GM18511 (cell line): Measurements from ENCODE around the gene S100A6.

Experiments
- ATAC-seq: cut with Tn5 transposase; IDR thresholded peaks from one replicate; pipeline ENCODE4 v1.9.1; 2021; ENCODE audit warnings: mild to moderate bottlenecking, moderate library complexity; ENCODE audit not compliant: unreplicated experiment

S100A6 gene

GRCh38 chr1:153546796-153547559 lies 11.2 kb upstream of the S100A6 start:
- no peak for ATAC-seq

GRCh38 chr1:153546371-153546770 lies 10.6 kb upstream of the S100A6 start:
- ATAC-seq = no peak

DNA sequence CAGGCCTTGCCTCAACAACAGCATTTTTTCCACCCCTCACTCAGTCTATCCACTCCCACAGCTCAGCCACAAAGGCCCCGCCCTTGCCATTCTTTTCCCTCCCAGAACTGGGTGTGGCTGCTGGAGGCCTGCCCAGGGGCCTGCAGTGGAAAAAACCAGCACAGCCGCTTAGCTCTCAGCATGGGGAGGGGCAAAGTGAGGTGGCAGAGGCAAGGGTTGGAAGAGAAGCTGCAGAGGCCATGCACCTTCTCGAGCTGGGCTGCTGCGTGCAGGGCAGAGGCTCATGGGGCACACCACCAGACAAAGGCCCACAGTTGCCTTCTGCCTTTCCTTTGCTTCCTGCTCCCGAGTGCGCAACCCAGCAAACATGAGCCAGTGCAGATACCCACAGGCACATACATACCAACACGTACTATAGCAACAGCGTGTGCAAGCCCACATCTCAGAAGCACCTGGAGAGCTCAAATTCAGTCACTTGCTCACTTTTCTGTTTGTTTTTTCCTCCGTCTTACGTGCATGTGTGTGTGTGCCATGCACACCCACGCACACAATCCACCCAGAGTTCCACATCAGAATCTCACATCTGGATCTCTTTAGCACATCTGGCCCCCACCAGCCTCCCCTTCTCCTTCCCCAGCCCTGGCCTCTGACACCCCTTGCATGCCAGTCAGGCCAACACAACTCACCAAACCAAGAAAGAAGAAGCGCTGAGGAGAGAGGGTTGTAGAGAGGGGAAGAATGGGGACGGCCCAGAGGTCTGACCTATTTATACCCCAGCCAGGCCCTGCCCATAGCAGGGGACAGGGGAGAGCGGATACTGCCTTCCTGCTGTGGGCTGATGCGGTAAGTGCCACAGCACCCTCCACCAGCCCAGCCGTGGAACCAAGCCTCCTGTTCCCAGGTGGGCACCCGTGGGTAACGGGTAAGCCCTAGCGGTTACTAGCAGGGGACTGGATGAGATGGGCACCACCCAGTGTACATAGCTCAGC lies 9.6 kb upstream of the S100A6 start, which contains the start of gene S100A4:
TSS of gene S100A4 (minus strand) at position 740 of the 989 bp plus-strand sequence. CDS start 1,012 bp downstream, outside the sequence.
- peak; percentile 74 for ATAC-seq

DNA sequence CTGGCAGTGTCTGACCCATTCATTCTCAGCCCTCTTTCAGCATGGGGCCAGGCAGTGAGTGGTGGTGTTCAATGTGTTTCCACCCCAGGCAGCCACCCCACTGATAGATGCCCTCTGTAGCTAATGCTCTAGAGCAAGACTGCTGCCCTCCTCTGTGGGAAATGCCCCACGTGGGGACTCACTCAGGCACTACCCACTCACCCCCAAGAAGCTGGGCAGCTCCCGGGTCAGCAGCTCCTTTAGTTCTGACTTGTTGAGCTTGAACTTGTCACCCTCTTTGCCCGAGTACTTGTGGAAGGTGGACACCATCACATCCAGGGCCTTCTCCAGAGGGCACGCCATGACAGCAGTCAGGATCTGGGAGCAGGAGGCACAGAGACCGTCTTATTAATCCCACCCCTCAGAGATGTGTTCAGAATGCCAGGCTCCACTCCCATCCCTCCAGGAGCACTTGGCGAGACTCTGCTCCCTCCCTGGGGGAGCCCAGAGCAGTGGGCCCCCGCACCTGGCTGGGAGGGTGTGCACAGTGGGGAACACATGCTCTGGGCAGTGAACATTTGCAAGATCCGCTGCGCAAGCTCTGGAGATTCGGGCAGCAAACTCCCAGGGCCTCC lies 8.8 kb upstream of the S100A6 start:
- peak; percentile 14 for ATAC-seq

DNA sequence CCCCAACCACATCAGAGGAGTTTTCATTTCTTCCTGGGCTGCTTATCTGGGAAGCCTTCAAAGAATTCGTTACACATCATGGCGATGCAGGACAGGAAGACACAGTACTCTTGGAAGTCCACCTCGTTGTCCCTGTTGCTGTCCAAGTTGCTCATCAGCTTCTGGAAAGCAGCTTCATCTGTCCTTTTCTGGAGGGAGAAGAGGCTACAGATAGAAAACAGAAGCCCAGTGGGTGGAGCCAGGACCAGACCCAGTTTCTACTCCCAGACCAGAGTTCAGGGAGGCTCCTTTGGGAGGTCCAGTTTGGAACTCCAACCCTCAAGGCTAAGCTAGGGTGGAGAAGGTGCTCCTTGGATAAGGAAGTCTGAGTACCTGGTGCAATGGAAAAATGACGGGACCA lies 7.9 kb upstream of the S100A6 start:
- ATAC-seq = no peak

- no peak for ATAC-seq
These were observed 7.3 kb upstream of the S100A6 start for GRCh38 chr1:153542956-153543711.

DNA sequence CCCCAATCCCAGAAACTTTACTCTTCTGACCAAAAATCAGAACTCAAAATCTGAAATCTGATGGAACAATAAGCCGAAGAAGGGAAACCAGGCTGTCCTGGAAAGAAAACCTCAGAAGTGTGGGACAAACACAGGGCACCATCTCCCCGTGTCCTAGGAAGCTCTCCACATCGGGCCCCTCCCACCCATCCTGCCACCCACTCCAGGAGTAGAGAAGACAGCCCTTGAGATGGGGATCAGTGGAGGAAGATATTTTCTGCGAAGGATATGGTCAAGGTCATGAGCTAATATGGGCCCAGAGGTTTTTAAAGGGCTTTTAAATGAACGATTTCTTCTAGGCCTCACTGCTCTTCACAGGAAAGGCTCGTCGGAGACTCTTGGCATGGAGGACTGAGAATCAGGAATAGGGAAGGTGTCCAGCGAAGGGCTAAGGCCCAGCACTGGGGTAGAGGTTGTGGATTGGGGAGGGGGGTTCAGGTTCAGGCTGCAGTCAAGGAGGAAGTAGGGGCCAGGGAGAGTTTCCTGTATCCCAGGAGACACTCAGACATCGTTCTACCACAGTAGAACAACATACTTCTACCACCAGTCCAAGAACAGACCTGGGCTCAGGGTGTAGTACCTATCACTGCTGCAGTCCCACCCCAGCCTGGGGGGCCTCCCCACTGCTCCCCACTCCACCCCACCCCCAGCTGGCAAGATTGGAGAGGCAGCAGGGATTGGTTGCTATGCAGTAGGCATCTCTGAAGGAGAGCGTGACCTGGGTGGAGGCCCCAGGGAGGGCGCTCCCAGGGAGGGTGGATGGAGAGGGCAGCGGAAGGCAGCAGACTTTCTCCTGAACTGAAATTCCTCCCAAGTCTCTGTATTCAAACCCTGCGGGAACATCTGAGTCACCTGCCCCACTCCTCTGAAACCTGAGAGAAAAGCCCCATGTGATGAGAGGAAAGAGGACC lies 6.1 kb upstream of the S100A6 start:
- no peak for ATAC-seq

DNA sequence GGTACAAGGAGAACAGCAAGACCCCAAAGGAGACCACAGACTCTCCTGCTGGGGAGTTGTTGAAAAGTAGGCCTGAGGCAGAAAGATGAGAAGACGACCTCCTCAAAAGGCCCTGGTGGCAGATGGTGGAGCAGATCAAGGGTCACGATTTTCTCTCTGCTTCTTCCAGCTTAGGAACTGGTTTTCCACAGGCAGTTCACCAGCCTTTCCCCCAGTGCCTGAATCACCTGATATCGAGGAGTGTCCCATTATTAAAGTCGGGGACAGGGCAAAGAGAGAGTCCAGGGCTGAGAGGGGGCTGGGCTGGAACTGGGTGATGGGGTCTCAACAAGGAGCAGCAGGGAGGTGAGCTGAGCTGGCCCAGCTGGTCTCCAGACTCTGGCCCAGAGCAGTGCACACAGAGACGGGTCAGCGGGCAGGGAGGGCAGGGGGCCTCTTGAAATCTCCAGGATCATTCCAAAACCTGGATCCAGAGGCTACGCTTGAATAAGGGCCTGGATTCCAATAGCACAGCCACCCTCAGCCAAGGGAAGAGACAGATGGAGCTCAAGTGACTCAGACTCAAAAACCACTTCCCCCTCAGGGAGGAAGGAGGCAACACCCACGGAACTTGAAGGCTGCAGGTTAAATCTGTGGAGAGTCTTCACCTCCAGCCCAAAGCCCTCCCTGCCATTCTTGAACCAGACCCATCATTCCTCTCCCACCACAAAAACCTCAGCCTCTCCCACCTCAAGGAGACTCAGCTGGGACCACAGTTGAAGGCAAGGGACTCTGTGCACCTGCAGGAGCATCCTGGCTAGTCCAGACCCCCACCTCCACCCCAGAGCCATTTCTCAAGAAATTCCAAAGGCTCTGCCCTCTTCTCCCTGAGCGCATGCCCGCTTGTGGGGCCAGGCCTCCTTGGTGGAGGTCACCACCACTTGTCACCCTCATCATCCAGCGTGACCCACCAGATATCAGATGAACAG lies 4.9 kb upstream of the S100A6 start, which contains the start of gene S100A5:
TSS of gene S100A5 (minus strand) at position 541 of the 968 bp plus-strand sequence. CDS start 743 bp downstream, outside the sequence.
- no peak for ATAC-seq

DNA sequence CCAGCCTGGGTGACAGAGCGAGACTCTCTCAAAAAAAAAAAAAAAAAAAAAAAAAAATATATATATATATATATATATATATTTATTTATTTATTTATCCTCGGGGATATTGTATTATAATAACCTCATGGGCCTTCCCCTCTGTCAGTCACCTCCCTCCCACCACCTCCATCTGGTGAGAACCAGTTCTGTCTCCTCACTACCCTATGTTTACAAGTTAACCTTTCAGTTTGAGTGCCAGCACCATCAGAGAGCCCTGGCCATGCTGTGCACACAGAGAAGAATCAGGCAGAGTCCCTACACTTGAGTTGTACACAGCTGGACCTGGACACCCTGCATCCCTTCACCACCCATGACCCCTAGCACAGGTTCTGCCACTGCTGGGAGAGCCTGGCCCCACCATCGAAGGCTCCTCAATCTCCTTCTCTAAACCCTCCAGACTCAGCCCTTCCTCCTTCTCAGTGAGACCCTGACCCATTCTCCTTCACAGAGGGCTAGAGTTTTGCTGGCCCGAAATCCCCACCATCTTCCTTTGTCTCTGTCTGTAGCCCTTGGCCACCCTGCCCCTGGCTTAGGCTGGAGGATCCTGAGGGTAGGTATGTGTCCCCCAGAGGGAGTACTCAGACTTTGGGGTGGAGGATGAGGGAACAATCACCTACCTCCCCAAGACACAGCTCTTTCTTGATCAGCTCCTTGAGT lies 3.8 kb upstream of the S100A6 start:
- no peak for ATAC-seq

GRCh38 chr1:153538315-153538821 lies 2.6 kb upstream of the S100A6 start:
- ATAC-seq = no peak

- ATAC-seq = no peak
These were observed 1.6 kb upstream of the S100A6 start for GRCh38 chr1:153537376-153537730.

DNA sequence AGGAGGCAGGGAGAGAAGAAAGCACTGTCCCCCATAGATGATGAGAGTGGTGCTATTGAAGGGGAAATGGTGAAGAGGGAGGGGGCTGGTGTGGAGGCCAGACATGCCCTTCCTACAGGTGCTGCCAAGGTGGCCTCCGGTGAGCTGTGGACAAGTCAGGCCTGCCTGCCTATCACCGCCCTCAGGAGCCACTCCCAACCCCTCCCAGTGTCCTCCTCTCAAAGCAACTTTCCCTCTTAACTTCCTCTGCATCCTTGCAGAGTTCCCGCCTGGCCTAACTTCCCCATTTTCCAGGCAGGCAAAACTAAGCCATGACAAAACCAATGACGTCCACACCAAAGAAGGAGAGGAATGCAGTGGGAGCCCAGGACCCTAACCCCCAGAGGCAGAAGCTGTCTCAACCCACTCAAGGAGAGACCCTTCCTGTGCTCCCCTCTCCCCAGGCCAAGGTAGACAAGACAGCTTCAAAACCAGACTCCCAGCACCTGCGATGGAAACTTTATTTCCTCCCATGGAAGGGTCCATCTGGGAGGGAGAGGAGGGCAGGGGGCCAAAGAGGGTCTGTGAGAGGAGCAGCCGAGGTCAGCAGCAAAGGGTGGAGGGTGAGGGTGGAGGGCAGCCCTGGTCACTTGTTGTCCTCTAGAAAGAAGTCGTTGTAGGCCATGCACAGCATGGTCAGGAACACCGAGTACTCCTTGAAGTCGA lies 1.0 kb upstream of the S100A6 start:
- no peak for ATAC-seq

GRCh38 chr1:153536012-153536670 lies 350 bp upstream of the S100A6 start:
- ATAC-seq = peak; percentile 62

- ATAC-seq = no peak
These were observed 908 bp downstream of the S100A6 start for GRCh38 chr1:153534925-153535241.

DNA sequence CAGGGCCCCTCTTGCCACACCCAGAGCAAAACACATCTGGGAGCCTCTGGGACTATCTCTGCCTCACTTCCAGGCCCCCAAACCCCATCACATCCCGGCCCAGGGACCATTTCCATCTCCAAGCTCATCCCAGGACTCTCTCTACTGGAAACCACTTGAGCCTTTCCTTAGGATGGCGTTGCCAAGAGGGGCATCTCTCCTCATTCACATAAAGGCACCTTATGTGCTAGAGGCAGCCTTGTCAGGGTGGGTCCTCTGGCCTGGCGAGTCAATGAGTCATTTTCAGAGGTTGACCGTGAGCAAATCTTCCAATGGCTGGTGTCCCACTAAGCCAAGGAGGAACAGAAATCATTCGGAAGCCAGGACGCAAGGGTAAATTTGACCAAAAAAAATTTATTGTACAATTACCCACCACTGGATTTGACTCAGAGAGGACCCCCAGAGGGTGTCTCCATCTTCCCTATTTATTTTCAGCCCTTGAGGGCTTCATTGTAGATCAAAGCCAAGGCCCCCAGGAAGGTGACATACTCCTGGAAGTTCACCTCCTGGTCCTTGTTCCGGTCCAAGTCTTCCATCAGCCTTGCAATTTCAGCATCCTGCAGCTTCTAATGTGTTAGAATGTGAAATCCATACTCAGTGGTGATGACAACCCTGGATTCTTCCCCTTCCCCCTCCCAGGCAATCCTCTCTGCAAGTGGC lies 1.4 kb downstream of the S100A6 start:
- ATAC-seq = no peak

- ATAC-seq = no peak
These were observed 2.0 kb downstream of the S100A6 start for GRCh38 chr1:153533689-153534201.
